OCI-LY3 (cell line): ENCODE measurements around the gene DAPP1.

Experiments
- EZH2phosphoT487 ChIP-seq: fragments of 200-600 bp; shearing (Covaris generic); IDR thresholded peaks from 2 replicates; pipeline ENCODE4 v1.6.1; 2018; ENCODE audit warnings: antibody characterized with exemption, mixed run types, low read depth
- TF ChIP-seq, protein P1 (sequence below): fragments of 200-600, 300-600 bp; sonication (generic); IDR thresholded peaks from 2 replicates; pipeline ENCODE4 v1.5.1; 2014; ENCODE audit warnings: antibody characterized with exemption, low read length, low read depth

- TF ChIP-seq, protein P1, sequence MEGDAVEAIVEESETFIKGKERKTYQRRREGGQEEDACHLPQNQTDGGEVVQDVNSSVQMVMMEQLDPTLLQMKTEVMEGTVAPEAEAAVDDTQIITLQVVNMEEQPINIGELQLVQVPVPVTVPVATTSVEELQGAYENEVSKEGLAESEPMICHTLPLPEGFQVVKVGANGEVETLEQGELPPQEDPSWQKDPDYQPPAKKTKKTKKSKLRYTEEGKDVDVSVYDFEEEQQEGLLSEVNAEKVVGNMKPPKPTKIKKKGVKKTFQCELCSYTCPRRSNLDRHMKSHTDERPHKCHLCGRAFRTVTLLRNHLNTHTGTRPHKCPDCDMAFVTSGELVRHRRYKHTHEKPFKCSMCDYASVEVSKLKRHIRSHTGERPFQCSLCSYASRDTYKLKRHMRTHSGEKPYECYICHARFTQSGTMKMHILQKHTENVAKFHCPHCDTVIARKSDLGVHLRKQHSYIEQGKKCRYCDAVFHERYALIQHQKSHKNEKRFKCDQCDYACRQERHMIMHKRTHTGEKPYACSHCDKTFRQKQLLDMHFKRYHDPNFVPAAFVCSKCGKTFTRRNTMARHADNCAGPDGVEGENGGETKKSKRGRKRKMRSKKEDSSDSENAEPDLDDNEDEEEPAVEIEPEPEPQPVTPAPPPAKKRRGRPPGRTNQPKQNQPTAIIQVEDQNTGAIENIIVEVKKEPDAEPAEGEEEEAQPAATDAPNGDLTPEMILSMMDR = no peak
- TF ChIP-seq EZH2phosphoT487 = no peak
These were observed 31.8 kb upstream of the DAPP1 start for GRCh38 chr4:99784842-99785241.
